IMR-90 (cell line): ENCODE measurements around the gene TRHDE. TPM values are rescaled to one million over a fixed set of nuclear protein-coding genes. Genes with fewer than 3 reads are reported as not detected.

Experiments used
- ATAC-seq: fragments of 200-7000 bp; cut with Tn5 transposase; 2 replicates; pipeline ENCODE4 v1.9.1; 2020; ENCODE audit warnings: low read depth, mild to moderate bottlenecking, moderate library complexity
- BruUV-seq: library from RNA; stranded (reverse); fragments of 400-500 nt; replicated peaks from 2 replicates; lab custom pipeline; 2021; lab: Mats Ljungman, UMichigan
- CTCF ChIA-PET: fragments of 300-600 bp; formaldehyde crosslinking; extraction: SDS; loops from one replicate; lab custom pipeline; 2021; ENCODE audit warnings: antibody characterized with exemption; lab: Yijun Ruan, JAX
- POLR2A ChIA-PET: fragments of 300-600 bp; sonication (Branson Sonifier 250); formaldehyde crosslinking; loops from one replicate; lab custom pipeline; 2022; ENCODE audit warnings: antibody characterized with exemption; ENCODE audit not compliant: unreplicated experiment; lab: Charles Lee
- DNase-seq: peaks from one replicate; pipeline ENCODE4 v3.0.0; 2013
- H2AFZ ChIP-seq: replicated peaks from 2 replicates; pipeline ENCODE3; 2013; ENCODE audit warnings: low read length, mild to moderate bottlenecking; ENCODE audit not compliant: poor library complexity
- H2AK5ac ChIP-seq: 2 replicates; pipeline ENCODE4 v1.6.1; 2013; ENCODE audit warnings: low read depth, low read length, inconsistent platforms
- H2AK9ac ChIP-seq: replicated peaks from 2 replicates; pipeline ENCODE3; 2013; ENCODE audit warnings: mild to moderate bottlenecking, low read depth, low read length, moderate library complexity; ENCODE audit not compliant: poor library complexity
- H2BK120ac ChIP-seq: 2 replicates; pipeline ENCODE4 v1.6.1; 2013; ENCODE audit warnings: low read depth, low read length, inconsistent platforms
- H2BK15ac ChIP-seq: 3 replicates; pipeline ENCODE4 v1.6.1; 2013; ENCODE audit warnings: low read depth, low read length, inconsistent platforms
- H2BK20ac ChIP-seq: 2 replicates; pipeline ENCODE4 v1.6.1; 2013; ENCODE audit warnings: low read depth, mild to moderate bottlenecking, inconsistent platforms, low read length, moderate library complexity
- H2BK5ac ChIP-seq: 2 replicates; pipeline ENCODE4 v1.6.1; 2013; ENCODE audit warnings: mild to moderate bottlenecking, low read depth, low read length, inconsistent platforms; ENCODE audit not compliant: poor library complexity, severe bottlenecking
- H3K14ac ChIP-seq: replicated peaks from 2 replicates; pipeline ENCODE4 v1.6.1; 2013; ENCODE audit warnings: low read depth, low read length, inconsistent platforms
- H3K18ac ChIP-seq: 2 replicates; pipeline ENCODE4 v1.6.1; 2013; ENCODE audit warnings: low read depth, low read length, control low read depth
- H3K23ac ChIP-seq: 2 replicates; pipeline ENCODE4 v1.6.1; 2013; ENCODE audit warnings: low read depth, low read length, inconsistent platforms
- H3K27ac ChIP-seq: 2 replicates; pipeline ENCODE4 v1.5.1; 2013; ENCODE audit warnings: mild to moderate bottlenecking, control low read depth, low read length; ENCODE audit not compliant: insufficient read depth
- H3K27me3 ChIP-seq: 2 replicates; pipeline ENCODE4 v1.6.1; 2013; ENCODE audit warnings: low read length; ENCODE audit not compliant: control insufficient read depth, insufficient read depth
- H3K36me3 ChIP-seq: 2 replicates; pipeline ENCODE4 v1.6.1; 2013; ENCODE audit warnings: low read length, mixed read lengths; ENCODE audit not compliant: control insufficient read depth, insufficient read depth
- H3K4ac ChIP-seq: 2 replicates; pipeline ENCODE4 v1.6.1; 2013; ENCODE audit warnings: low read depth, low read length, inconsistent platforms
- H3K4me1 ChIP-seq: 2 replicates; pipeline ENCODE4 v1.6.1; 2013; ENCODE audit warnings: low read length, mixed read lengths; ENCODE audit not compliant: control insufficient read depth, insufficient read depth
- H3K4me2 ChIP-seq: 2 replicates; pipeline ENCODE4 v1.6.1; 2013; ENCODE audit warnings: low read depth, mild to moderate bottlenecking, control low read depth, low read length, moderate library complexity
- H3K4me3 ChIP-seq: 2 replicates; pipeline ENCODE4 v1.5.1; 2013; ENCODE audit warnings: low read depth, mild to moderate bottlenecking, control low read depth, low read length, moderate library complexity; ENCODE audit not compliant: insufficient read depth
- H3K56ac ChIP-seq: 2 replicates; pipeline ENCODE4 v1.6.1; 2013; ENCODE audit warnings: low read length, inconsistent platforms; ENCODE audit not compliant: insufficient read depth; ENCODE audit errors: extremely low read depth
- H3K79me1 ChIP-seq, 2 experiments: 2 replicates each; pipeline ENCODE4 v1.6.1; 2013; ENCODE audit warnings: low read length in 2 of 2, inconsistent platforms in 1 of 2, low read depth in 1 of 2
- H3K9ac ChIP-seq: 2 replicates; pipeline ENCODE4 v1.6.1; 2013; ENCODE audit warnings: low read depth, low read length, control low read depth
- H3K9me1 ChIP-seq: 2 replicates; pipeline ENCODE4 v1.6.1; 2013; ENCODE audit warnings: low read length, inconsistent platforms; ENCODE audit not compliant: insufficient read depth
- H3K9me3 ChIP-seq: 2 replicates; pipeline ENCODE4 v1.6.1; 2013; ENCODE audit warnings: low read length; ENCODE audit not compliant: control insufficient read depth, insufficient read depth
- H4K20me1 ChIP-seq: 2 replicates; pipeline ENCODE4 v1.6.1; 2013; ENCODE audit warnings: low read length, inconsistent platforms; ENCODE audit not compliant: insufficient read depth
- H4K5ac ChIP-seq: 2 replicates; pipeline ENCODE4 v1.6.1; 2013; ENCODE audit warnings: mild to moderate bottlenecking, low read depth, low read length, control low read depth
- H4K8ac ChIP-seq, 2 experiments: 2 replicates each; pipeline ENCODE4 v1.6.1; 2013; ENCODE audit warnings: low read depth in 2 of 2, low read length in 2 of 2, control low read depth in 1 of 2, inconsistent platforms in 1 of 2
- H4K91ac ChIP-seq: 2 replicates; pipeline ENCODE4 v1.6.1; 2013; ENCODE audit warnings: low read depth, low read length, inconsistent platforms; ENCODE audit not compliant: insufficient read depth
- CEBPB ChIP-seq: IDR thresholded peaks from 2 replicates; pipeline ENCODE4 v1.6.1; 2012; ENCODE audit warnings: low read depth, low read length, improper control_type of control experiment
- ELK1 ChIP-seq: fragments of 150-350 bp; IDR thresholded peaks from 2 replicates; pipeline ENCODE4 v1.6.1; 2016; ENCODE audit warnings: low read depth, mild to moderate bottlenecking, low read length, moderate library complexity, borderline replicate concordance
- FOS ChIP-seq: fragments of 150-350 bp; IDR thresholded peaks from 2 replicates; pipeline ENCODE4 v1.6.1; 2016; ENCODE audit warnings: low read depth, low read length
- RAD21 ChIP-seq: IDR thresholded peaks from 2 replicates; pipeline ENCODE4 v1.6.1; 2012; ENCODE audit warnings: low read length, improper control_type of control experiment
- RCOR1 ChIP-seq: IDR thresholded peaks from 2 replicates; pipeline ENCODE4 v1.6.1; 2012; ENCODE audit warnings: mild to moderate bottlenecking, low read length, improper control_type of control experiment; ENCODE audit not compliant: insufficient replicate concordance
- SMC3 ChIP-seq: fragments of 150-350 bp; IDR thresholded peaks from 2 replicates; pipeline ENCODE4 v1.6.1; 2016; ENCODE audit warnings: low read depth, mild to moderate bottlenecking, antibody characterized with exemption, low read length, moderate library complexity
- USF2 ChIP-seq: fragments of 150-350 bp; IDR thresholded peaks from 2 replicates; pipeline ENCODE4 v1.6.1; 2017; ENCODE audit warnings: mild to moderate bottlenecking, antibody characterized with exemption, low read length, low read depth
- WGBS, 2 experiments: methylation state at CpG; one replicate each; pipeline versions ENCODE4 v1.1.5 to v1.1.7; 2013; ENCODE audit warnings: missing lambda C conversion rate in 2 of 2; ENCODE audit not compliant: insufficient read length in 1 of 2; ENCODE audit errors: extremely low coverage in 2 of 2; 5-methylcytosine and 5-hydroxymethylcytosine counted together
- dilution Hi-C: fragments of 300-500 bp; cut with HindIII; formaldehyde crosslinking; loops from one replicate; pipeline ENCODE4 v1.14.3; 2018; ENCODE audit warnings: low sequenced_read_pairs; ENCODE audit not compliant: unreplicated experiment
- in situ Hi-C: fragments of 300-500 bp; cut with MboI; formaldehyde crosslinking; loops from 3 replicates; pipeline ENCODE4 v1.14.3; 2019; ENCODE audit warnings: low sequenced_read_pairs, inconsistent platforms, mixed read lengths
- intact Hi-C: fragments of 100-400 bp; cut with micrococcal nuclease; formaldehyde crosslinking; loops from 2 replicates; pipeline ENCODE4 v1.10.0; 2022
- polyA plus RNA-seq, 3 experiments: library from polyadenylated mRNA; depleted of rRNA; stranded (reverse); fragments of >200 nt; gene quantifications; 2 replicates each; pipeline ENCODE4 v1.2.3, GENCODE V29; 2012; ENCODE audit warnings: low replicate concordance in 1 of 3
- total RNA-seq: library from RNA; depleted of rRNA; stranded (reverse); fragments of >200 nt; gene quantifications from 2 replicates; pipeline ENCODE4 v1.2.3, GENCODE V29; 2012

TRHDE gene
- total and polyA plus RNA-seq, 2 of the 4 experiments (the other 2 are of a cell fraction), result 33.7 to 65.1 TPM

GRCh38 chr12:72433298-72433697, 161.1 kb downstream of the TRHDE start:
- Histone ChIP-seq H2AFZ (no peak overlapping the region), H2BK5ac (no peak overlapping the region), H3K9me1 (no peaks in the 10 kb centered on the region; the same call in 1 of the 2 replicates), H2AK5ac (no peak overlapping the region), H3K23ac (no peak overlapping the region), H3K56ac (no peak overlapping the region), H3K18ac (no peak overlapping the region), H3K4me2 (no peak overlapping the region), H4K20me1 (0 out of 2 replicates have a peak, but pooled peaks cover 3% of the 10 kb centered on the region), H3K27ac (no peak overlapping the region), H4K5ac (no peak overlapping the region), H2BK15ac (no peak overlapping the region), H3K14ac (no peak overlapping the region), H3K4ac (no peak overlapping the region), H2BK20ac (no peak overlapping the region), H3K4me3 (no peak overlapping the region), H3K27me3 (no peaks in the 10 kb centered on the region), H2BK120ac (no peak overlapping the region), H3K36me3 (no peaks in the 10 kb centered on the region), H3K79me1 (peaks cover 13 to 29% of the 10 kb centered on the region in 2 experiments; a peak in 3 of 4 replicates), H4K8ac (no peak overlapping the region), H3K9me3 (no peaks in the 10 kb centered on the region), H3K4me1 (no peaks in the 10 kb centered on the region), H4K91ac (no peak overlapping the region), H3K9ac (no peak overlapping the region), H2AK9ac (no peak overlapping the region)
- in situ Hi-C loops (no loop called here), dilution Hi-C loops (no loop called here), intact Hi-C loops (no loop called here)
- BruUV-seq, result no TSS peak
- no CpG with 5 or more reads among the region's 1 CpG for WGBS, 2 experiments
- no peak for DNase-seq
- TF ChIP-seq CEBPB, result no peak
- TF ChIP-seq USF2, result no peak
- TF ChIP-seq SMC3, result no peak
- no peak for TF ChIP-seq RCOR1
- no peak for TF ChIP-seq RAD21
- TF ChIP-seq ELK1, result no peak
- no peak for TF ChIP-seq FOS
- POLR2A ChIA-PET, result no interaction called here
- no peak for ATAC-seq
- CTCF ChIA-PET, result no interaction called here
